ENCODE results near the gene CNTNAP2. TPM values are rescaled to one million over a fixed set of nuclear protein-coding genes. Genes with fewer than 3 reads are reported as not detected.

CNTNAP2 gene
- total RNA-seq, 3 donors from 2014 or later (not counting 1 experiment from before 2014, with no cell fraction given) = 0.18 to 1.1 TPM; not detected in 1

DNA sequence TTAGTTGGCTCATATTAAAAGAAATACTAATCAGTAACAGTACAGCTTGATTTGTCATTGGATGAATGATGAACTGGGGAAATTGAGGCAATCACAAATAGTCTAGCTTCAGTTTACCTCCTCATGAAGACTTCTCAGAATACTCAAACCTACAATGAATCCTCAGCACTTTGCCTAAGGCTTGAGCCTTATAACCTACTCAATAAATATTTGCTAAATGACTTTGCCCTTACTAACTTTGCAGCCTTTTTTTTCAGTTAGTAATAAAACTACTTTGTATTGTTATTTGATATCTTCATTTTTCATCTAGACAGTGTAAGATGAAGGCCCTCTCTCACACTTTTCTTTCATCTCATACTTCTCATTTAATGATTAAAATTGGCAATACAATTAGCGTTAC is 1311.5 kb downstream of the CNTNAP2 start:
- no peak overlapping the region for H3K4me3 Mint-ChIP-seq
- TF ChIP-seq, protein P1, sequence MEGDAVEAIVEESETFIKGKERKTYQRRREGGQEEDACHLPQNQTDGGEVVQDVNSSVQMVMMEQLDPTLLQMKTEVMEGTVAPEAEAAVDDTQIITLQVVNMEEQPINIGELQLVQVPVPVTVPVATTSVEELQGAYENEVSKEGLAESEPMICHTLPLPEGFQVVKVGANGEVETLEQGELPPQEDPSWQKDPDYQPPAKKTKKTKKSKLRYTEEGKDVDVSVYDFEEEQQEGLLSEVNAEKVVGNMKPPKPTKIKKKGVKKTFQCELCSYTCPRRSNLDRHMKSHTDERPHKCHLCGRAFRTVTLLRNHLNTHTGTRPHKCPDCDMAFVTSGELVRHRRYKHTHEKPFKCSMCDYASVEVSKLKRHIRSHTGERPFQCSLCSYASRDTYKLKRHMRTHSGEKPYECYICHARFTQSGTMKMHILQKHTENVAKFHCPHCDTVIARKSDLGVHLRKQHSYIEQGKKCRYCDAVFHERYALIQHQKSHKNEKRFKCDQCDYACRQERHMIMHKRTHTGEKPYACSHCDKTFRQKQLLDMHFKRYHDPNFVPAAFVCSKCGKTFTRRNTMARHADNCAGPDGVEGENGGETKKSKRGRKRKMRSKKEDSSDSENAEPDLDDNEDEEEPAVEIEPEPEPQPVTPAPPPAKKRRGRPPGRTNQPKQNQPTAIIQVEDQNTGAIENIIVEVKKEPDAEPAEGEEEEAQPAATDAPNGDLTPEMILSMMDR (IDR thresholded peaks at IDR 0.05) = no peak
- peaks cover 13% of the 10 kb centered on the region in 2 donors for H3K9me3 Mint-ChIP-seq
- H3K27ac Mint-ChIP-seq = no peak overlapping the region
- Histone ChIP-seq H3K36me3 (ENCODE audit: control insufficient read depth, insufficient read depth, low read length) (no peaks in the 10 kb centered on the region), H3K4me3 (ENCODE audit: low read length) (no peak overlapping the region), H3K27me3 (ENCODE audit: control insufficient read depth, insufficient read depth, low read length) (no peaks in the 10 kb centered on the region), H3K9me3 (ENCODE audit: control insufficient read depth, insufficient read depth, low read length) (no peaks in the 10 kb centered on the region), H3K27ac (ENCODE audit: low read length) (no peak overlapping the region), H3K4me1 (ENCODE audit: control insufficient read depth, insufficient read depth, low read length) (no peaks in the 10 kb centered on the region)
- H3K36me3 Mint-ChIP-seq = no peaks in the 10 kb centered on the region
- intact Hi-C loops (cut with micrococcal nuclease) = no loop called here
- DNase-seq = no peak
- WGBS (ENCODE audit: insufficient coverage) = no CpG with 5 or more reads among the region's 1 CpG
- no peak for ATAC-seq
- H3K27me3 Mint-ChIP-seq (ENCODE audit: low read depth in 2 of 2) = no peaks in the 10 kb centered on the region
- H3K4me1 Mint-ChIP-seq = no peaks in the 10 kb centered on the region

DNA sequence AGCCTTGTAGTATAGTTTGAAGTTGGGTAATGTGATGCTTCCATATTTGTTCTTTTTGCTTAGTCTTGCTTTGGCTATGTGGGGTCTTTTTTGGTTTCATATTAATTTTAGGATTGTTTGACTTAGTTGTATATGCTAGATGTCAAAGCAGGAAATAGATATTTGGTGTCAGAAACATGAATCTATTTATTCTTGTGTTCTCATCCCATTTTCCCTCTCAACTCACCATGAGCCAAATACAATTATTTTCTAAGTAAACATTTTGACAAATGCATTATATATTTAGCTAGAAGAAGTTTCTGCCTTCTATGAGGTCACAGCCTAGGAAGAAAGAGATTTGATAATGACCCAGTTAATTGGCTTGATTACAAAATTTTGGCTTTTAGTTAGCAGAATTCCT is 1313.4 kb downstream of the CNTNAP2 start:
- ATAC-seq (no peak), DNase-seq (no peak)
- H3K27me3 Mint-ChIP-seq (ENCODE audit: low read depth in 2 of 2) = no peaks in the 10 kb centered on the region
- H3K4me1 ChIP-seq (ENCODE audit: control insufficient read depth, insufficient read depth, low read length) = no peaks in the 10 kb centered on the region
- H3K27ac Mint-ChIP-seq = no peak overlapping the region
- H3K4me3 ChIP-seq (ENCODE audit: low read length) = no peak overlapping the region
- intact Hi-C loops (cut with micrococcal nuclease) = no loop called here
- H3K27ac ChIP-seq (ENCODE audit: low read length) = no peak overlapping the region
- H3K4me3 Mint-ChIP-seq = no peak overlapping the region
- H3K36me3 ChIP-seq (ENCODE audit: control insufficient read depth, insufficient read depth, low read length) = no peaks in the 10 kb centered on the region
- H3K9me3 ChIP-seq (ENCODE audit: control insufficient read depth, insufficient read depth, low read length) = no peaks in the 10 kb centered on the region
- H3K36me3 Mint-ChIP-seq = no peaks in the 10 kb centered on the region
- peaks cover 0 to 5% of the 10 kb centered on the region in 2 donors for H3K4me1 Mint-ChIP-seq
- TF ChIP-seq, protein P1 (IDR thresholded peaks at IDR 0.05) = no peak
- peaks cover 15 to 18% of the 10 kb centered on the region in 2 donors for H3K9me3 Mint-ChIP-seq
- H3K27me3 ChIP-seq (ENCODE audit: control insufficient read depth, insufficient read depth, low read length) = no peaks in the 10 kb centered on the region

DNA sequence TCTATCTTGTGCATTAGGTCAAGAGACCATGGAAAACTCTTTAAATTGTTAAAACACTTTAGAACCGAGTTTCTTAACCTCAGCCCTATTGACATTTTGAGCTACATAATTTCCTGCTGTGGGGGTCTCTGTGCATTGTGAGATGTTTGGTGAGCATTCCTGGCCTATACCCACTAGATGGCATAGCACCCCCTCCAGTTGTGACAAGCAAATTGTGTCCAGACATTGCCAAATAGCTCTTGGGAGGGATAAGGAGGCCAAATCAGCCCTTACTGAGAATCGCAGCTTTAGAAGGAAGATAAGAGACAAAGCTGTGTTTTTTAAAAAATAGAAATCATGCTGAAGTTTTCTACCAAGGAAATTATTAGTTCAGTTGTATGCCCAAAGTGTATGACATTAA is 1315.5 kb downstream of the CNTNAP2 start:
- Mint-ChIP-seq H3K9me3 (peaks cover 10 to 15% of the 10 kb centered on the region in 2 donors), H3K27me3 (ENCODE audit: low read depth in 2 of 2) (no peaks in the 10 kb centered on the region), H3K4me1 (peaks cover 0 to 5% of the 10 kb centered on the region in 2 donors), H3K36me3 (no peaks in the 10 kb centered on the region), H3K27ac (no peak overlapping the region), H3K4me3 (no peak overlapping the region)
- no peak for ATAC-seq
- no peak overlapping the region for H3K4me3 ChIP-seq (ENCODE audit: low read length)
- H3K27me3 ChIP-seq (ENCODE audit: control insufficient read depth, insufficient read depth, low read length) = no peaks in the 10 kb centered on the region
- H3K9me3 ChIP-seq (ENCODE audit: control insufficient read depth, insufficient read depth, low read length) = no peaks in the 10 kb centered on the region
- H3K27ac ChIP-seq (ENCODE audit: low read length) = no peak overlapping the region
- H3K4me1 ChIP-seq (ENCODE audit: control insufficient read depth, insufficient read depth, low read length) = no peaks in the 10 kb centered on the region
- no peak for DNase-seq
- TF ChIP-seq, protein P1 (IDR thresholded peaks at IDR 0.05) = no peak
- intact Hi-C loops (cut with micrococcal nuclease) = no loop called here
- H3K36me3 ChIP-seq (ENCODE audit: control insufficient read depth, insufficient read depth, low read length) = no peaks in the 10 kb centered on the region
- 77% methylated on average over 1 of the region's 2 CpGs for WGBS (ENCODE audit: insufficient coverage)

DNA sequence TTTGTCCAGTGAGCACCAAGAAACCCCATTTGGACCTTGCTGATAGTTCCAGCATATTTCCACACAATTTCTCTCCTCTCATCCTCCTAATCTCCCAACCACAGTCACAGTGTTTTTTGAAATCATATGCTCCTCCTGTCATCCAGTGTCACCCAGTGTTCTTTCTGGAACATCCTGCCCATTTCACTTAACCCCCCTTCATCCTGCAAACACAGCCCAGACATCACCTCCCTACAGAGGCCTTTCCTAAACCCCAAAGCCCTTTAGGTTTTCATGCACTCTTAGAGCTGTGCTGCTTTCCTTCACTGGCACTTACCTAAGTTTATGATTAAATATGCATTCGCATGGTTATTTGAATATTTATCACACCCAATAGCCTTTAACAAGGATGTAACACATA is 1316.0 kb downstream of the CNTNAP2 start:
- Histone ChIP-seq H3K27ac (ENCODE audit: low read length) (no peak overlapping the region), H3K4me3 (ENCODE audit: low read length) (no peak overlapping the region), H3K4me1 (ENCODE audit: control insufficient read depth, insufficient read depth, low read length) (no peaks in the 10 kb centered on the region), H3K9me3 (ENCODE audit: control insufficient read depth, insufficient read depth, low read length) (no peaks in the 10 kb centered on the region), H3K36me3 (ENCODE audit: control insufficient read depth, insufficient read depth, low read length) (no peaks in the 10 kb centered on the region), H3K27me3 (ENCODE audit: control insufficient read depth, insufficient read depth, low read length) (no peaks in the 10 kb centered on the region)
- Mint-ChIP-seq H3K27me3 (ENCODE audit: low read depth in 2 of 2) (no peaks in the 10 kb centered on the region), H3K36me3 (no peaks in the 10 kb centered on the region), H3K9me3 (peaks cover 8 to 15% of the 10 kb centered on the region in 2 donors), H3K4me1 (peaks cover 0 to 5% of the 10 kb centered on the region in 2 donors), H3K4me3 (no peak overlapping the region), H3K27ac (no peak overlapping the region)
- TF ChIP-seq, protein P1 (IDR thresholded peaks at IDR 0.05) = no peak
- ATAC-seq (no peak), DNase-seq (no peak)
- intact Hi-C loops (cut with micrococcal nuclease) = no loop called here
- WGBS (ENCODE audit: insufficient coverage) = 100% methylated on average over 1 of the region's 1 CpG

Measured in natural killer cell (primary cell).